ENCODE results near the gene RAB42. TPM values are rescaled to one million over a fixed set of nuclear protein-coding genes. Genes with fewer than 3 reads are reported as not detected.

The RAB42 gene
- total and polyA plus RNA-seq, 9 of the 15 experiments (the other 6 are each of a cell fraction or from before 2014, with no cell fraction given), result 0.07 to 0.14 (median 0.12) TPM; not detected in 6

DNA sequence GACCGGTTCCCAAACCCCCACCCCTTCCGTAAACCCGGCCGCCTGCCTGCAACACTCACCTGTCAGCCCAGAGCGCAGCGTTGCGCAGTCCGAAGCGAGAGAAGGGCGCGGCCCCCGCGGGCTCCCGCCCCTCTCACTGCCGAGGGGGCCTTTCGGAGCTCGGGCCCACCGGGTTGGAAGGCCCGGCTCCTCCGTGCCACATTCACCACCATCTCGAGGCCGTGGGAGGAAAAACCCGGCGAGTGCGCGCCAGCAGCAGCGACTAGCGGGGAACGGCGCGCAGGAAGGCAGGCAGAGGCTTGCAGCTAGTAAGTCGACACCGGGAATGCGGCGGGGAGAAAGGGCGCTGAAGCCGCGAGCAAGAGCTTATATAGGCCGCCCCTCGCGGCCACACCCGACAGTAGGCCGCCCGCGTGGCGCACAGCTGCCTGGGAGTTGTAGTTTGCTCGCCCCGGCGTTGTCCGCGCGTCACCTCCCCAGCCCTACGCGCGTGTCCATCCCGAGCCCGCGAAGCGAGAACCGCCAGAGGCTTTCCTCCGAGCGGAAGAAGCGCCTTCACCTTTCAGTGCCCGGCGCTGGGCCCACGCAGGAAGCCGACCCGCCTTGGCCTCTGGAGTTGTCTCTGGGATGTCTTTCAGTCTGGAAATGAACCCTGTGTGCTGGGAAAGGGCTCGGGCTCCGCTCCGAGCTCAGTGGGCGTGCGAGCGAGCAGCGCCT is 10.4 kb upstream of the RAB42 start (continued):
- TF ChIP-seq, protein P1, sequence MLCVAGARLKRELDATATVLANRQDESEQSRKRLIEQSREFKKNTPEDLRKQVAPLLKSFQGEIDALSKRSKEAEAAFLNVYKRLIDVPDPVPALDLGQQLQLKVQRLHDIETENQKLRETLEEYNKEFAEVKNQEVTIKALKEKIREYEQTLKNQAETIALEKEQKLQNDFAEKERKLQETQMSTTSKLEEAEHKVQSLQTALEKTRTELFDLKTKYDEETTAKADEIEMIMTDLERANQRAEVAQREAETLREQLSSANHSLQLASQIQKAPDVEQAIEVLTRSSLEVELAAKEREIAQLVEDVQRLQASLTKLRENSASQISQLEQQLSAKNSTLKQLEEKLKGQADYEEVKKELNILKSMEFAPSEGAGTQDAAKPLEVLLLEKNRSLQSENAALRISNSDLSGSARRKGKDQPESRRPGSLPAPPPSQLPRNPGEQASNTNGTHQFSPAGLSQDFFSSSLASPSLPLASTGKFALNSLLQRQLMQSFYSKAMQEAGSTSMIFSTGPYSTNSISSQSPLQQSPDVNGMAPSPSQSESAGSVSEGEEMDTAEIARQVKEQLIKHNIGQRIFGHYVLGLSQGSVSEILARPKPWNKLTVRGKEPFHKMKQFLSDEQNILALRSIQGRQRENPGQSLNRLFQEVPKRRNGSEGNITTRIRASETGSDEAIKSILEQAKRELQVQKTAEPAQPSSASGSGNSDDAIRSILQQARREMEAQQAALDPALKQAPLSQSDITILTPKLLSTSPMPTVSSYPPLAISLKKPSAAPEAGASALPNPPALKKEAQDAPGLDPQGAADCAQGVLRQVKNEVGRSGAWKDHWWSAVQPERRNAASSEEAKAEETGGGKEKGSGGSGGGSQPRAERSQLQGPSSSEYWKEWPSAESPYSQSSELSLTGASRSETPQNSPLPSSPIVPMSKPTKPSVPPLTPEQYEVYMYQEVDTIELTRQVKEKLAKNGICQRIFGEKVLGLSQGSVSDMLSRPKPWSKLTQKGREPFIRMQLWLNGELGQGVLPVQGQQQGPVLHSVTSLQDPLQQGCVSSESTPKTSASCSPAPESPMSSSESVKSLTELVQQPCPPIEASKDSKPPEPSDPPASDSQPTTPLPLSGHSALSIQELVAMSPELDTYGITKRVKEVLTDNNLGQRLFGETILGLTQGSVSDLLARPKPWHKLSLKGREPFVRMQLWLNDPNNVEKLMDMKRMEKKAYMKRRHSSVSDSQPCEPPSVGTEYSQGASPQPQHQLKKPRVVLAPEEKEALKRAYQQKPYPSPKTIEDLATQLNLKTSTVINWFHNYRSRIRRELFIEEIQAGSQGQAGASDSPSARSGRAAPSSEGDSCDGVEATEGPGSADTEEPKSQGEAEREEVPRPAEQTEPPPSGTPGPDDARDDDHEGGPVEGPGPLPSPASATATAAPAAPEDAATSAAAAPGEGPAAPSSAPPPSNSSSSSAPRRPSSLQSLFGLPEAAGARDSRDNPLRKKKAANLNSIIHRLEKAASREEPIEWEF (CRISPR knock-in tag; IDR thresholded peaks at IDR 0.05), result no peak
- peak; percentile 74; the same call in 1 of the 2 replicates for TF ChIP-seq ILF3 (IDR thresholded peaks at IDR 0.05; ENCODE audit: borderline replicate concordance)
- no peak for TF ChIP-seq KLF10 (CRISPR knock-in tag; IDR thresholded peaks at IDR 0.05)
- TF ChIP-seq, protein P2, sequence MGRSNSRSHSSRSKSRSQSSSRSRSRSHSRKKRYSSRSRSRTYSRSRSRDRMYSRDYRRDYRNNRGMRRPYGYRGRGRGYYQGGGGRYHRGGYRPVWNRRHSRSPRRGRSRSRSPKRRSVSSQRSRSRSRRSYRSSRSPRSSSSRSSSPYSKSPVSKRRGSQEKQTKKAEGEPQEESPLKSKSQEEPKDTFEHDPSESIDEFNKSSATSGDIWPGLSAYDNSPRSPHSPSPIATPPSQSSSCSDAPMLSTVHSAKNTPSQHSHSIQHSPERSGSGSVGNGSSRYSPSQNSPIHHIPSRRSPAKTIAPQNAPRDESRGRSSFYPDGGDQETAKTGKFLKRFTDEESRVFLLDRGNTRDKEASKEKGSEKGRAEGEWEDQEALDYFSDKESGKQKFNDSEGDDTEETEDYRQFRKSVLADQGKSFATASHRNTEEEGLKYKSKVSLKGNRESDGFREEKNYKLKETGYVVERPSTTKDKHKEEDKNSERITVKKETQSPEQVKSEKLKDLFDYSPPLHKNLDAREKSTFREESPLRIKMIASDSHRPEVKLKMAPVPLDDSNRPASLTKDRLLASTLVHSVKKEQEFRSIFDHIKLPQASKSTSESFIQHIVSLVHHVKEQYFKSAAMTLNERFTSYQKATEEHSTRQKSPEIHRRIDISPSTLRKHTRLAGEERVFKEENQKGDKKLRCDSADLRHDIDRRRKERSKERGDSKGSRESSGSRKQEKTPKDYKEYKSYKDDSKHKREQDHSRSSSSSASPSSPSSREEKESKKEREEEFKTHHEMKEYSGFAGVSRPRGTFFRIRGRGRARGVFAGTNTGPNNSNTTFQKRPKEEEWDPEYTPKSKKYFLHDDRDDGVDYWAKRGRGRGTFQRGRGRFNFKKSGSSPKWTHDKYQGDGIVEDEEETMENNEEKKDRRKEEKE (IDR thresholded peaks at IDR 0.05; ENCODE audit: borderline replicate concordance in 1 of 2, control insufficient read depth in 1 of 2, low read depth in 2 of 2, low read length in 1 of 2), result peak in 1 of 2 experiments; percentile 28; a peak in 1 of 4 replicates
- TF ChIP-seq, protein P3, sequence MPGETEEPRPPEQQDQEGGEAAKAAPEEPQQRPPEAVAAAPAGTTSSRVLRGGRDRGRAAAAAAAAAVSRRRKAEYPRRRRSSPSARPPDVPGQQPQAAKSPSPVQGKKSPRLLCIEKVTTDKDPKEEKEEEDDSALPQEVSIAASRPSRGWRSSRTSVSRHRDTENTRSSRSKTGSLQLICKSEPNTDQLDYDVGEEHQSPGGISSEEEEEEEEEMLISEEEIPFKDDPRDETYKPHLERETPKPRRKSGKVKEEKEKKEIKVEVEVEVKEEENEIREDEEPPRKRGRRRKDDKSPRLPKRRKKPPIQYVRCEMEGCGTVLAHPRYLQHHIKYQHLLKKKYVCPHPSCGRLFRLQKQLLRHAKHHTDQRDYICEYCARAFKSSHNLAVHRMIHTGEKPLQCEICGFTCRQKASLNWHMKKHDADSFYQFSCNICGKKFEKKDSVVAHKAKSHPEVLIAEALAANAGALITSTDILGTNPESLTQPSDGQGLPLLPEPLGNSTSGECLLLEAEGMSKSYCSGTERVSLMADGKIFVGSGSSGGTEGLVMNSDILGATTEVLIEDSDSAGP (CRISPR knock-in tag; IDR thresholded peaks at IDR 0.05), result peak; percentile 55
- TF ChIP-seq, protein P4, sequence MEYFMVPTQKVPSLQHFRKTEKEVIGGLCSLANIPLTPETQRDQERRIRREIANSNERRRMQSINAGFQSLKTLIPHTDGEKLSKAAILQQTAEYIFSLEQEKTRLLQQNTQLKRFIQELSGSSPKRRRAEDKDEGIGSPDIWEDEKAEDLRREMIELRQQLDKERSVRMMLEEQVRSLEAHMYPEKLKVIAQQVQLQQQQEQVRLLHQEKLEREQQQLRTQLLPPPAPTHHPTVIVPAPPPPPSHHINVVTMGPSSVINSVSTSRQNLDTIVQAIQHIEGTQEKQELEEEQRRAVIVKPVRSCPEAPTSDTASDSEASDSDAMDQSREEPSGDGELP (CRISPR knock-in tag; IDR thresholded peaks at IDR 0.05; ENCODE audit: borderline replicate concordance), result peak; percentile 93; the same call in 1 of the 2 replicates
- TF ChIP-seq, protein P5, sequence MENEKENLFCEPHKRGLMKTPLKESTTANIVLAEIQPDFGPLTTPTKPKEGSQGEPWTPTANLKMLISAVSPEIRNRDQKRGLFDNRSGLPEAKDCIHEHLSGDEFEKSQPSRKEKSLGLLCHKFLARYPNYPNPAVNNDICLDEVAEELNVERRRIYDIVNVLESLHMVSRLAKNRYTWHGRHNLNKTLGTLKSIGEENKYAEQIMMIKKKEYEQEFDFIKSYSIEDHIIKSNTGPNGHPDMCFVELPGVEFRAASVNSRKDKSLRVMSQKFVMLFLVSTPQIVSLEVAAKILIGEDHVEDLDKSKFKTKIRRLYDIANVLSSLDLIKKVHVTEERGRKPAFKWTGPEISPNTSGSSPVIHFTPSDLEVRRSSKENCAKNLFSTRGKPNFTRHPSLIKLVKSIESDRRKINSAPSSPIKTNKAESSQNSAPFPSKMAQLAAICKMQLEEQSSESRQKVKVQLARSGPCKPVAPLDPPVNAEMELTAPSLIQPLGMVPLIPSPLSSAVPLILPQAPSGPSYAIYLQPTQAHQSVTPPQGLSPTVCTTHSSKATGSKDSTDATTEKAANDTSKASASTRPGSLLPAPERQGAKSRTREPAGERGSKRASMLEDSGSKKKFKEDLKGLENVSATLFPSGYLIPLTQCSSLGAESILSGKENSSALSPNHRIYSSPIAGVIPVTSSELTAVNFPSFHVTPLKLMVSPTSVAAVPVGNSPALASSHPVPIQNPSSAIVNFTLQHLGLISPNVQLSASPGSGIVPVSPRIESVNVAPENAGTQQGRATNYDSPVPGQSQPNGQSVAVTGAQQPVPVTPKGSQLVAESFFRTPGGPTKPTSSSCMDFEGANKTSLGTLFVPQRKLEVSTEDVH (IDR thresholded peaks at IDR 0.05; ENCODE audit: low read depth, partially characterized antibody), result no peak
- TF ChIP-seq FOXA3 (CRISPR knock-in tag; conservative IDR thresholded peaks at IDR 0.05 in 1 of 2, IDR thresholded peaks at IDR 0.05 in 1 of 2), result no peak
- no peak for TF ChIP-seq ZNF354B (CRISPR knock-in tag; IDR thresholded peaks at IDR 0.05)
